ENCODE results near the gene CEP112. TPM values are rescaled to one million over a fixed set of nuclear protein-coding genes. Genes with fewer than 3 reads are reported as not detected.
"Not testable (repeated sequence)": the region's sequence is repeated elsewhere in the genome, so short reads cannot be mapped to it uniquely, and the experiment has no call there.

CEP112 gene
- polyA plus RNA-seq, 1 donor (not counting 4 experiments of a cell fraction or from before 2014, with no cell fraction given): 2.6 TPM

- no peak for TF ChIP-seq EZH2 (IDR thresholded peaks at IDR 0.05; ENCODE audit: low read length)
- TF ChIP-seq CTCF (optimal IDR thresholded peaks at IDR 0.05 in 1 of 3, IDR thresholded peaks at IDR 0.05 in 1 of 3, conservative IDR thresholded peaks at IDR 0.05 in 1 of 3; ENCODE audit: extremely low read depth in 1 of 3, insufficient read depth in 2 of 3, low read length in 3 of 3): no peak
- DNase-seq (ENCODE audit: low read depth, low spot score) (no peak), FAIRE-seq (no peak)
- Histone ChIP-seq H3K9me3 (ENCODE audit: control insufficient read depth, low read depth, low read length) (no peaks in the 10 kb centered on the region), H3K36me3 (ENCODE audit: control insufficient read depth in 2 of 2, extremely low read depth in 1 of 2, insufficient read depth in 2 of 2, low read length in 2 of 2) (no peaks in the 10 kb centered on the region), H3K27ac (ENCODE audit: control insufficient read depth, insufficient read depth, low read length) (no peak overlapping the region), H3K79me2 (ENCODE audit: control insufficient read depth, insufficient read depth, low read length) (no peaks in the 10 kb centered on the region), H3K4me2 (ENCODE audit: control insufficient read depth, extremely low read depth, insufficient read depth, low read depth, low read length) (no peak overlapping the region), H2AFZ (ENCODE audit: control insufficient read depth, low read length) (no peak overlapping the region), H3K4me3 (ENCODE audit: control insufficient read depth in 2 of 3, extremely low read depth in 1 of 3, insufficient read depth in 2 of 3, low read depth in 1 of 3, low read length in 3 of 3) (no peak overlapping the region), H3K27me3 (ENCODE audit: control insufficient read depth, extremely low read depth, insufficient read depth, low read length) (no peaks in the 10 kb centered on the region), H4K20me1 (ENCODE audit: control insufficient read depth, extremely low read depth, insufficient read depth, low read length) (no peaks in the 10 kb centered on the region), H3K4me1 (ENCODE audit: control insufficient read depth, extremely low read depth, insufficient read depth, low read length) (no peaks in the 10 kb centered on the region), H3K9me1 (ENCODE audit: control insufficient read depth, extremely low read depth, insufficient read depth, low read length) (no peaks in the 10 kb centered on the region), H3K9ac (ENCODE audit: control insufficient read depth, extremely low read depth, insufficient read depth, low read length) (no peak overlapping the region)
- dilution Hi-C loops (cut with MboI; ENCODE audit: extremely low pct_ligation_motif_present, low sequenced_read_pairs): no loop called here
Observed at GRCh38 chr17:65833214-65833613, 358.7 kb downstream of the CEP112 start.

- FAIRE-seq: no peak
- Histone ChIP-seq H3K4me2 (ENCODE audit: control insufficient read depth, extremely low read depth, insufficient read depth, low read depth, low read length) (no peak overlapping the region), H3K27me3 (ENCODE audit: control insufficient read depth, extremely low read depth, insufficient read depth, low read length) (no peaks in the 10 kb centered on the region), H3K4me3 (ENCODE audit: control insufficient read depth in 2 of 3, extremely low read depth in 1 of 3, insufficient read depth in 2 of 3, low read depth in 1 of 3, low read length in 3 of 3) (no peak overlapping the region), H3K9me3 (ENCODE audit: control insufficient read depth, low read depth, low read length) (no peaks in the 10 kb centered on the region), H3K27ac (ENCODE audit: control insufficient read depth, insufficient read depth, low read length) (no peak overlapping the region), H4K20me1 (ENCODE audit: control insufficient read depth, extremely low read depth, insufficient read depth, low read length) (no peaks in the 10 kb centered on the region), H3K4me1 (ENCODE audit: control insufficient read depth, extremely low read depth, insufficient read depth, low read length) (peaks cover 12% of the 10 kb centered on the region), H3K36me3 (ENCODE audit: control insufficient read depth in 2 of 2, extremely low read depth in 1 of 2, insufficient read depth in 2 of 2, low read length in 2 of 2) (no peaks in the 10 kb centered on the region), H2AFZ (ENCODE audit: control insufficient read depth, low read length) (no peak overlapping the region), H3K9ac (ENCODE audit: control insufficient read depth, extremely low read depth, insufficient read depth, low read length) (no peak overlapping the region), H3K9me1 (ENCODE audit: control insufficient read depth, extremely low read depth, insufficient read depth, low read length) (no peaks in the 10 kb centered on the region), H3K79me2 (ENCODE audit: control insufficient read depth, insufficient read depth, low read length) (no peaks in the 10 kb centered on the region)
- TF ChIP-seq CTCF (optimal IDR thresholded peaks at IDR 0.05 in 1 of 3, IDR thresholded peaks at IDR 0.05 in 1 of 3, conservative IDR thresholded peaks at IDR 0.05 in 1 of 3; ENCODE audit: extremely low read depth in 1 of 3, insufficient read depth in 2 of 3, low read length in 3 of 3) (no peak), EZH2 (IDR thresholded peaks at IDR 0.05; ENCODE audit: low read length) (no peak)
- dilution Hi-C loops (cut with MboI; ENCODE audit: extremely low pct_ligation_motif_present, low sequenced_read_pairs): no loop called here
- no peak for DNase-seq (ENCODE audit: low read depth, low spot score)
Observed at GRCh38 chr17:65830356-65830755, 361.6 kb downstream of the CEP112 start.

- Histone ChIP-seq H3K4me2 (ENCODE audit: control insufficient read depth, extremely low read depth, insufficient read depth, low read depth, low read length) (peak overlapping the region; percentile 17), H3K4me1 (ENCODE audit: control insufficient read depth, extremely low read depth, insufficient read depth, low read length) (peaks cover 12% of the 10 kb centered on the region)
- H2AFZ ChIP-seq (ENCODE audit: control insufficient read depth, low read length); H4K20me1 ChIP-seq (ENCODE audit: control insufficient read depth, extremely low read depth, insufficient read depth, low read length); dilution Hi-C loops (cut with MboI; ENCODE audit: extremely low pct_ligation_motif_present, low sequenced_read_pairs); H3K27ac ChIP-seq (ENCODE audit: control insufficient read depth, insufficient read depth, low read length); H3K79me2 ChIP-seq (ENCODE audit: control insufficient read depth, insufficient read depth, low read length); H3K9me3 ChIP-seq (ENCODE audit: control insufficient read depth, low read depth, low read length); H3K4me3 ChIP-seq (ENCODE audit: control insufficient read depth in 2 of 3, extremely low read depth in 1 of 3, insufficient read depth in 2 of 3, low read depth in 1 of 3, low read length in 3 of 3); H3K9ac ChIP-seq (ENCODE audit: control insufficient read depth, extremely low read depth, insufficient read depth, low read length); H3K36me3 ChIP-seq (ENCODE audit: control insufficient read depth in 2 of 2, extremely low read depth in 1 of 2, insufficient read depth in 2 of 2, low read length in 2 of 2); H3K9me1 ChIP-seq (ENCODE audit: control insufficient read depth, extremely low read depth, insufficient read depth, low read length); FAIRE-seq; H3K27me3 ChIP-seq (ENCODE audit: control insufficient read depth, extremely low read depth, insufficient read depth, low read length): not testable (repeated sequence)
- peak; percentile 15 for DNase-seq (ENCODE audit: low read depth, low spot score)
Observed at GRCh38 chr17:65826577-65826976, 365.4 kb downstream of the CEP112 start.

All from keratinocyte (primary cell).